HG03460 (cell line): ENCODE measurements around the gene UBE2G2.

ENCODE experiments used
- ATAC-seq: cut with Tn5 transposase; IDR thresholded peaks from one replicate; pipeline ENCODE4 v1.9.1; 2021; ENCODE audit not compliant: unreplicated experiment

The UBE2G2 gene

GRCh38 chr21:44766014-44766817, 35.4 kb downstream of the UBE2G2 start:
- no peak for ATAC-seq

GRCh38 chr21:44765231-44766013, 36.2 kb downstream of the UBE2G2 start:
- no peak for ATAC-seq

- no peak for ATAC-seq
These were observed 37.0 kb downstream of the UBE2G2 start for GRCh38 chr21:44764319-44765230.

GRCh38 chr21:44763451-44764318, 37.9 kb downstream of the UBE2G2 start:
- no peak for ATAC-seq

- no peak for ATAC-seq
These were observed 38.6 kb downstream of the UBE2G2 start for GRCh38 chr21:44763050-44763378.

- no peak for ATAC-seq
These were observed 39.2 kb downstream of the UBE2G2 start for GRCh38 chr21:44762221-44763049.

GRCh38 chr21:44761747-44762208, 39.8 kb downstream of the UBE2G2 start:
- no peak for ATAC-seq

- no peak for ATAC-seq
These were observed 40.5 kb downstream of the UBE2G2 start for GRCh38 chr21:44761011-44761729.

- no peak for ATAC-seq
These were observed 41.2 kb downstream of the UBE2G2 start for GRCh38 chr21:44760376-44760775.

- no peak for ATAC-seq
These were observed 41.9 kb downstream of the UBE2G2 start for GRCh38 chr21:44759628-44760285.

GRCh38 chr21:44758781-44759627, 42.6 kb downstream of the UBE2G2 start:
- ATAC-seq, result no peak

GRCh38 chr21:44758141-44758561, 43.5 kb downstream of the UBE2G2 start:
- ATAC-seq, result no peak

GRCh38 chr21:44757731-44758130, 43.9 kb downstream of the UBE2G2 start:
- no peak for ATAC-seq

- ATAC-seq, result no peak
These were observed 45.0 kb downstream of the UBE2G2 start for GRCh38 chr21:44756423-44757185.

- ATAC-seq, result no peak
These were observed 46.4 kb downstream of the UBE2G2 start for GRCh38 chr21:44755227-44755626.

- no peak for ATAC-seq
These were observed 48.3 kb downstream of the UBE2G2 start for GRCh38 chr21:44753357-44753756.
